Stimulated activated CD8-positive, alpha-beta memory T cell treated with anti-CD3 and anti-CD28 coated beads, Interleukin-15, amount 100 ng/mL, for 1 hour (primary cell): ENCODE results near the gene UBA52.
"Not testable (repeated sequence)": the region's sequence is repeated elsewhere in the genome, so short reads cannot be mapped to it uniquely, and the experiment has no call there.

Experiments used
- DNase-seq: peaks from one replicate; pipeline ENCODE4 v3.0.0-alpha.2; 2020; ENCODE audit warnings: low read depth

Gene UBA52

GRCh38 chr19:18571564-18572344 lies at the start of gene UBA52:
TSS of gene UBA52 (plus strand) at chr19:18571857. CDS start at chr19:18573301, 1,444 bp downstream.
- DNase-seq: peak; percentile 98

- DNase-seq: peak; percentile 99
Observed at GRCh38 chr19:18522124-18522861, 49.4 kb upstream of the UBA52 start.

GRCh38 chr19:18522862-18523440 lies 48.7 kb upstream of the UBA52 start:
- DNase-seq: not testable (repeated sequence)

GRCh38 chr19:18523841-18524240 lies 47.8 kb upstream of the UBA52 start:
- no peak for DNase-seq

GRCh38 chr19:18526316-18526715 lies 45.3 kb upstream of the UBA52 start:
- DNase-seq: no peak

- no peak for DNase-seq
Observed at GRCh38 chr19:18529782-18530181, 41.9 kb upstream of the UBA52 start.

GRCh38 chr19:18531485-18531884 lies 40.2 kb upstream of the UBA52 start:
- DNase-seq: no peak

GRCh38 chr19:18532168-18532890 lies 39.3 kb upstream of the UBA52 start:
- no peak for DNase-seq

GRCh38 chr19:18533058-18533457 lies 38.6 kb upstream of the UBA52 start:
- no peak for DNase-seq

GRCh38 chr19:18536475-18536874 lies 35.2 kb upstream of the UBA52 start:
- no peak for DNase-seq

GRCh38 chr19:18537431-18537830 lies 34.2 kb upstream of the UBA52 start:
- DNase-seq: no peak

- DNase-seq: no peak
Observed at GRCh38 chr19:18538115-18538514, 33.5 kb upstream of the UBA52 start.

- DNase-seq: no peak
Observed at GRCh38 chr19:18539372-18539771, 32.3 kb upstream of the UBA52 start.

- DNase-seq: not testable (repeated sequence)
Observed at GRCh38 chr19:18540200-18540599, 31.5 kb upstream of the UBA52 start.

GRCh38 chr19:18541258-18541991 lies 30.2 kb upstream of the UBA52 start:
- no peak for DNase-seq

GRCh38 chr19:18541992-18542940 lies 29.4 kb upstream of the UBA52 start:
- no peak for DNase-seq

GRCh38 chr19:18542941-18543813 lies 28.5 kb upstream of the UBA52 start, which contains the start of gene FKBP8:
TSS of gene FKBP8 (minus strand) at chr19:18543573. CDS start at chr19:18541970, 1,603 bp downstream.
- peak; percentile 86 for DNase-seq

GRCh38 chr19:18543814-18544475 lies 27.7 kb upstream of the UBA52 start:
- DNase-seq: peak; percentile 40

- DNase-seq: no peak
Observed at GRCh38 chr19:18551631-18552030, 20.0 kb upstream of the UBA52 start.
